Stimulated activated naive CD4-positive, alpha-beta T cell treated with Interleukin-2 at 50 U/mL for 16 hours (primary cell): ENCODE data around the gene BRPF1.
A peak's percentile ranks its signal among the peaks of the same experiment; 100 is the strongest.
"Not testable (repeated sequence)": the region's sequence is repeated elsewhere in the genome, so short reads cannot be mapped to it uniquely, and the experiment has no call there.

Source experiments
- DNase-seq: peaks from one replicate; lab custom pipeline; 2025; lab: John Stamatoyannopoulos, UW

The BRPF1 gene

GRCh38 chr3:9769426-9770275, 38.1 kb downstream of the BRPF1 start, which contains the start of gene CAMK1:
Gene CAMK1 (minus strand): TSS chr3:9769947. CDS start chr3:9767749, 2,198 bp downstream.
- peak; percentile 57 for DNase-seq

- no peak for DNase-seq
Observed at GRCh38 chr3:9770276-9770812, 38.8 kb downstream of the BRPF1 start.

DNA sequence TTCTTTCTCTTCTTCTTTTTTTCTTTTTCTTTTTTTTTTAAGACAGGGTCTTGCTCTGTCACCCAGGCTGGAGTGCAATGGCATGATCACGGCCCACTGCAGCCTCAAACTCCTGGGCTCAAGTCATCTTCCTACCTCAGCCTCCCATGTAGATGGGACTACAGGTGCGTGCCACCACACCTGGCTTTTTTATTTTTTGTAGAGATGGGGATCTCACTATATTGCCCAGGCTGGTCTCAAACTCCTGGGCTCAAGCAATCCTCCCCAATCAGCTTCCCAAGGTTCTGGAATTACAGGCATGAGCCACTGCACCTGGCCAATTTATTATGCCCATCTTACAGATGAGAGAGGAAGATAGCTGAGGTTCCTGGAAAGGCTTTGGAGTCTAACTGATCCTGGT, 39.5 kb downstream of the BRPF1 start:
- DNase-seq, result not testable (repeated sequence)

GRCh38 chr3:9776896-9777693, 45.6 kb downstream of the BRPF1 start:
- no peak for DNase-seq

DNA sequence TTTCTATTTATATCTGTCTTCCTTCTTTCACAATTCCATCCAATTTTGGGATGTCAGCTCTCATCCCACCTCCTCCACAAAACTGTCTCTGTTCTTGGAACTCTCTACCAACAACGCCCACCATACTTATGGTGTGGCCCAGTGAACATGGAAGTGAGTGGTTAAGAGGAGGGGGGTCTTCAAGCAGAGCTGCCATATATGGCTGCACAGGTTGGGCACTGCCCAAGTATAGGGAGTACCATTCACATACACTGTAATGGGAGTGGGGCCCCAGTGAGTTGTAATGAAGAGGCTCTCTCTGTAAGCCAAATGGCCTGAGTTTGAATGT, 46.1 kb downstream of the BRPF1 start:
- DNase-seq, result no peak

GRCh38 chr3:9778143-9779074, 46.9 kb downstream of the BRPF1 start:
- DNase-seq, result peak; percentile 72

GRCh38 chr3:9779075-9779593, 47.6 kb downstream of the BRPF1 start:
- no peak for DNase-seq

DNA sequence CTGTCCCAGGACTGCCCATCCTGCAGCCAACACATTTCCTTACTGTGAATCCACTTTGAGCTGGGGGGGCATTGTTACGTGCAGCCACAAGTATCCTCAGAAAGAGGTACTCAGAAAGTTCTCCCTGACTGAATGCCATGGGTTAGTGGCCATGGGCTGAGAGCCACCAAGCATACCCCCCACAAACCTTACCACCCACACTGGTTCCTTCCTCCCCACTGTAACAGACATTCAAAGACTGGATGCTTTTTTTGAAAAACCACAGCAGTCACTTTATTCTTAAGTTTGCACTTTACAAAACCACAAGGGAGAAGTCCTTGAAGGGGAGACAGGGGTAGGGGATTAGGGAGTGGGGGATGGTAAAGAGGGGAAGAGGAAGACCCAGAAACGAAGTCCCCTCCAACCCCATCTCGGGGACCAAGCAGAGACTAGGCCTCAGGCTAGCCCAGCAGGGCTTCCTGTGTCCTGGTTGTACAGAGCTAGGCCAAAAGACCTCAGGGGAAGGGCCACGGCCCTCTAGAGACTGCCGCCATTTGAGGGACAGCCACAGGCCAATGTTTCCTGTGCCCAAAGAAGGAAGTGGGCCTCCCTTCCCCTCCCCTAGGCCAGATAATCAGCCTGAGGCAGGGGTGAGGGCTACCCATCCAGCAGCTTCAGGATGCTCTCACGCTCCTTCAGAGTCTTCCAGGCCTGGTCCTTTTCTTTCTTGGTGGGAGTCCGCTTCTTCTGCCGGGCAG, 48.4 kb downstream of the BRPF1 start:
- peak; percentile 21 for DNase-seq

DNA sequence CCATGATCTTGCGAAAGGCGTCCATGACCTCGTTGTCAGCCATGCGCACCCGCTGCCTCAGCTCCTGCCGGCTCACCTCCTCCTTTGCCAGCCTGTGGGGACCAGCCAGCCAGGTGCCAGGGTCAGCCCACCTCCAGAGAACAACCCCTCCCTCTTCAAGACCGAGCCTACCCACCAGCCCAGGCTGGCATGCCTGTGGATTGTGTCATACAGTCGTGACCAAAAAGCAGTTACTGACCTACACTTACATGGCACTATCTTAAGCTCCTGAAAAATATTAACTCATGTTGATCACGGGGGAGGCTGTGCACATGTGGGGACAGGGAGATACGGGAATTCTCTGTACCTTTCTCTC, 48.9 kb downstream of the BRPF1 start:
- no peak for DNase-seq

GRCh38 chr3:9780910-9781309, 49.4 kb downstream of the BRPF1 start:
- DNase-seq, result no peak

DNA sequence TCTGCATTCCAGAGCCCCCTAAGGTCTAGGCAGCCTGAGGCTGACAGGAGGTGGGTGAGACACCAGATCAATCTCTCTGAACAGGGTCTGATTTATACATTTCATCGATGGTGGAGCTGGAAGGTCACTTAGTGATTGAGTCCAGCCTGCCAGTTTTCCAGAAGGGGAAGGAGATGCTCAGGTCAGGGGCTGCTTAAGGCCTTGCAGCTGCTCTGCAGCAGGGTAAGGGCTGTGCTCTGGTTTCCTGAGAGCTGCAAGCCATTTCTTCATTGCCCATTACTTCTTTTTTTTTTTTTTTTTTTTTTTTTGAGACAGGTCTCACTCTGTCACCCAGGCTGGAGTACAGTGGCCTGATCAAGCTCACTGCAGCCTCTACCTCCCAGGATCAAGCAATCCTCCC, 50.0 kb downstream of the BRPF1 start:
- DNase-seq, result no peak

- DNase-seq, result no peak
Observed at GRCh38 chr3:9781978-9782603, 50.6 kb downstream of the BRPF1 start.

- DNase-seq, result no peak
Observed at GRCh38 chr3:9782770-9783169, 51.2 kb downstream of the BRPF1 start.

- DNase-seq, result no peak
Observed at GRCh38 chr3:9783954-9784353, 52.4 kb downstream of the BRPF1 start.

- no peak for DNase-seq
Observed at GRCh38 chr3:9784965-9785364, 53.4 kb downstream of the BRPF1 start.

DNA sequence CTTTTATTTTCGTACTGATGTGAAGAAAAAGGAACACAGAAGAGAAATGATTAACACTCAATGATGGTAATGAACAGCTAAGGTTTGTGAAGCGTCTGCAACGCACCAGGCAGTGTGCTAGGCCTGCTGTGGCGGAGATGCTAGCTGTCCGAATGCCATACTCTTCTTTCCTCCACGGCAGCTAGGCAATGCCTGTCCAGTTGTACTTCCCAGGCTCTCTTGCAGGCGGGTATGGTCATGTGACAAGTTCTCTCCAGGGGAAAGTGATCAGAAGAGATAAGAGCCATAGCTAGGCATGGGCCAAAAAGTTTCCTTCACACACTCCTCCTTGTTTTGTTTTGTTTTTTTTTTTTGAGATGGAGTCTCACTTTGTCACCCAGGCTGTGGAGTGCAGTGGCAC, 54.1 kb downstream of the BRPF1 start:
- DNase-seq, result no peak

DNA sequence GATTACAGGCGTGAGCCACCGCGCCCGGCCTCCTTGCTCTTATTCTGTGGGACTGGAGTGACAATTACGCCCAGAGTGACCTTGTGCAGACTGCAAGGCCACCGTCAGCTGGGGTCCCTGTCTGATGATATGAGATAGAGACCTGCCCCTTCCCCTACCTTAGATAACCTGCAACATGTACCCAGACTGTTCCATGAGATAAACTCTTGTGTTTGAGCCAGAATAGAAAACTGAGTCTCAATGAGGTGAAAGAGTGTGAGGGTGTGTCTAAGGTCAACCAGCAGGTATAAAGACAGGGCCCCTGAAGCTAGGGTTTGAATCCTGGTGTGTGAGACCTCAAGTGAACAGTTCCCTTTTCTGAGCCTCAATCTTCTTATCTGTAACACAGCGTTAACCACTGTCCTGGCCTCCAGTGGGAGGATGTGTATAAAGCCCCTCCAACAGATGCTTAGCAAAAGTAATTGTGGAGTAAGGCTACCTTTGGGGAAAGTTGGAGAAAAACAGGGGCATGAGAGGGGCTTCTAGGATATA, 54.7 kb downstream of the BRPF1 start:
- DNase-seq, result no peak

DNA sequence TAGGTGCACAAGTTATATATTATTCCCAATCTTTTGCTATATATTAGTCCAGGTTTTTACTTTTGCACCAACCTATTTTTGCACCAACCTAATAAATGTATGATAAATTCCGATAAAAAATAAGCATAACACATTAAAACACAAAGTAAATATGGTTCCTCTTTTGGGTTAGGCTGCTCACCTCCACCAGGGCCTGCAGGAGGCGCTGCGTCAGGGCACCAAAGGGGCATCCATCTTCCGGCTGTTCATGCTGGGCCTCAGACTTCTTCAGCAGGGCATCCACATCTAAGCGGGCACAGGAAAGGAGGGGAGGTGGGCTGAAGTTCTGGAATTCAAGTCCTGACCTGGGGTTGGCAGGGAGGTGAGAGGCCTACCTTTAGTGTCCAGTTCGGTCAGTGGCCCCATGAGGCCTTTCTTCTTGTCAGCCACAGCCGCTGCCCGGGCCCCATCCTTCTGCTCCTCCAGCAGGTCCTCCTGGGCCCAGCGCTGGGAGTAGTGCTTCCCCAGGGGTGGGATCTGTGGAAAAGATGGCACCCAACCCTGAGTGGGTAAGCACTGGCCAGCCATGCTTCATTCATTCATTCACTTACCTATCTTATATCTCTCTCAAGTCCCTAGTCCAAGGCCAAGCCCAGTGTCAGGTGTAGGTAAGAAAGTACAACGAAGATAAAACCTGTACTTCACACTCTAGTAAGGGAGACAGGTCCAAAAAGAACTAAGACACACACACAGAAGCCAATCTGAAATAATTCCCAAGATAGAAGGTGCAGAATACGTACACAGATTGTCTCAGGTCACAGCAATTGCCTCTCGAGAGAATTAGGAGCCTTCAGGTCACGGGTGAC, 55.5 kb downstream of the BRPF1 start:
- DNase-seq, result no peak

GRCh38 chr3:9787714-9788113, 56.2 kb downstream of the BRPF1 start:
- no peak for DNase-seq
